NCI-H2081 (cell line): Measurements from ENCODE around the gene FRY.
A peak's percentile ranks its signal among the peaks of the same experiment; 100 is the strongest.

Source experiments
- DNase-seq, 2 experiments: peaks; one replicate each; lab custom pipeline; 2025; lab: John Stamatoyannopoulos, UW

FRY gene

DNA sequence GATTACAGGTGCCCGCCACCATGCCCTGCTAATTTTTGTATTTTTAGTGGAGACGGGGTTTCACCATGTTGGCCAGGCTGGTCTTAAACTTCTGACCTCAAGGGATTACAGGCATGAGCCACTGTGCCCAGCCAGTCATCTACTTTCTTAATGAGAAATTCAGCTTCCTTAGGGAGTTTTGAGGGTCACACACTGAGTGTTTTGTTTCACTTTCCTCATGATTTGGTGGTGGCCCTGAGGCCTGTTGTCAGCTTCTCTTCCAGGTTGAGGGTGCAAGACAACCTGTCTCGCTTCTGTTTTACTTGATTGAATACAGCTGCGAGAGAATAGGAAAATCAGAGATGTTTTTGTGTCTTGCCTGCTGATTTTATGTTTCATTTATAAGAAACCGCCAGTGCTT is 9.9 kb downstream of the FRY start:
- no peak for DNase-seq

DNA sequence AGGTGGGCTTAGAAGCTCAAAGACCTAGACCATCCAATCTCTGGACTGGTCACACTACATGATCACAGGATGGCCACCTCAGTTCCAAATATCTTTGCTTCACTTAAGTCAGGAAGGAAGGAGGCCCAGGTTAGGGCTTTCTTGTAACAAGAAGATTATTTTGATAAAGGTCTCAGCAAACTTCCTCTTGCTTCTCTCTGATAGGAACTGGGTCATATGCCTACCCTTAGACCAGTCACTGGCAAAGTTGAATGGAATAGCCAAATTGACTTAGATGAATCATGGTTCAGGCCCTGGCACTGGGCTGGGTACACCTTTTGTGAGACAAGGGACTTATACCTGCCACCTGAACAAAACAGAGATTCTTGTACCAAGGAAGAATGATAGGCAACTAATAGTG is 11.0 kb downstream of the FRY start:
- DNase-seq = no peak

GRCh38 chr13:32044446-32044845 is 12.9 kb downstream of the FRY start:
- DNase-seq = no peak

- DNase-seq = no peak
Observed at GRCh38 chr13:32045537-32045936, 14.0 kb downstream of the FRY start.

GRCh38 chr13:32045982-32046785 is 14.6 kb downstream of the FRY start:
- DNase-seq = no peak

DNA sequence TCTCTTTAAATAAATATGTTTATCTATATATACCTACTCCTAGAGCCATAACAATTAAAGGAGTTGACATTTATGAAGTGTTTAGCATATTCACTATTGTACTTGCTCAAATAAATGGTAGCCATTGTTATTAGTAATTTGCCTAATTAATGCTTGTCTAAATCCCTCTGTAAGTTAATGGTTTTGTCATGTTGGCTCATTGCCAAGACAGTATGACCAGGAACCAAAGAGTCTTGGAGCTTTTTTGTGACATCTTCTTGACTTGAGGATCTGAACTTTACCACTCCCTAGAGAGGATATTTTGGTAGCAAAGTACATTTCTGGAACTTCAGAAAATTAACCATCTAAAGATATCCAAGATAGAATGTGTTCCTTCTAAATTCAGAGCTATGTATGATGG is 15.5 kb downstream of the FRY start:
- no peak for DNase-seq

DNA sequence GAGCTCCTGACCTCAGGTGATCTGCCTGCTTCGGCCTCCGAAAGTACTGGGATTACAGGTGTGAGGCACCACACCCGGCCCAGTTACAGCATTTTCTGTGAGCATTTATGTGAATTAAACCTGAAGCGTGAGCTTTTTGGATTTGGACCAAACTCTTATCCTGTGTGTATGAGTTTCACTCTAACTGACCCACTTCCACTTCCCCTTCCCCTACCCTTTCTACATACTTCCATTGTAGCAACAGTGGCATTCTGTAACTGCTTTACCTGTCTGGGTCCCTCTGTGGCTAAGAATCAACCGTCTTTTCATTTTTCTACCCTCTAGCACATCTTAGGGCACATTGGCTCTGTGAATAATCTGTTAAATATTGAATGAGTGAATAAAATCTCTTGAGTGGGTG is 16.2 kb downstream of the FRY start:
- DNase-seq = no peak

- peak in 1 of 2 experiments; percentile 13 for DNase-seq
Observed at GRCh38 chr13:32048816-32049215, 17.2 kb downstream of the FRY start.

DNA sequence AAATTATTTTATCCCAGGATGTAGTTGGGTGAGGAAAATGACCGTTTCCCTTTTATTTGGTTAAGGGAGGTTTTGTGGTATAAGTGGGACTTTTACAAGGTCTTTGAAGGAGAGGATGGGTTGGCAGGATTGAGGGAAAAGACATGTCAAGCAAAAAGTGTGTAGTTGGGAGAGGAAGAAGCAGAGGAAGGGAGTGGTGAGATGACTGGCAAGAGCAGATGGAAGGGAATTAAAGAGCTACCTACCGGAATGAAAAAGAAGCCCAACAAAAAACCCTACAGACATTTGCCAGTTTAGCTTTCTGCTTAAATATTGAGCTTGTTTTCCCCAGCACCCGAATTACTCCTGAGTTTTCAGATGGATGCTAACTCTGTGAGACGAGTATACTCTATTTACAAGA is 19.6 kb downstream of the FRY start:
- no peak for DNase-seq

GRCh38 chr13:32056316-32056715 is 24.7 kb downstream of the FRY start:
- peak; percentile 88 to 97 for DNase-seq

DNA sequence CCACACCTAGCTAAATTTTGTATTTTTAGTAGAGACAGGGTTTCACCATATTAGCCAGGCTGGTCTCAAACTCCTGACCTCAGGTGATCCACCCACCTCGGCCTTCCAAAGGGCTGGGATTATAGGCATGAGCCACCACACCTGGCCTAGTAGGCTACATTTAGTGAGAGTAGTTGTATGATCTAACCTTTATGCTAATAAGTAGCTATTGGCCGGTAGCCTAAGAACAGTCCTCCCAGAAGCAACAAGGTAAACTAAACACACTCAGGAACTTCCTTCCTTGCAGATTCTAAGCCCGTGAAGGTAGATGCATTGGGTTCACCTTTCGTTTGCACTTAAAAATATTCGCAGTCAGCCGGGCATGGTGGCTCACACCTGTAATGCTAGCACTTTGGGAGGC is 25.8 kb downstream of the FRY start:
- DNase-seq = peak in 1 of 2 experiments; percentile 43

DNA sequence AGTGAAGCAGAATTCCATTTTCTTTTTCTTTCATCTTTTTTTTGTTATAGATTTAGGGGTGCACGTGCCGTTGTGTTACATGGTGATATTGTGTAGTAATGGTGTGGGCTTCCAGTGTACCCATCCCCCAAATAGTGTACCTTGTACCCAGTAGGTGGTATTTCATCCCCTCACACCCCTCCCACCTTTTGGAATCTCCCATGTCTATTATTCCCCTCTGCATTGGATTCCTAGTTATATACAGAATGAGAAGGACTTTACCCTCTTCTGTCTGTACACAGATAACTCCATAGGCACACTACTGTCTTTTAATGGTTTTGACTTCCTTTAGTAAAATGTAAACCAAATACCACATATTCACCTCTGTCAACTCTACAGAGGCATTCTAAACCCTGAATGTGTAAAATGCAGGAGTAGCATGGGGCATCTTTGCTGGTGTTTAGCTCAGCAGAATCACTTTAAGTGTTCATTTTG is 28.0 kb downstream of the FRY start:
- DNase-seq = no peak

DNA sequence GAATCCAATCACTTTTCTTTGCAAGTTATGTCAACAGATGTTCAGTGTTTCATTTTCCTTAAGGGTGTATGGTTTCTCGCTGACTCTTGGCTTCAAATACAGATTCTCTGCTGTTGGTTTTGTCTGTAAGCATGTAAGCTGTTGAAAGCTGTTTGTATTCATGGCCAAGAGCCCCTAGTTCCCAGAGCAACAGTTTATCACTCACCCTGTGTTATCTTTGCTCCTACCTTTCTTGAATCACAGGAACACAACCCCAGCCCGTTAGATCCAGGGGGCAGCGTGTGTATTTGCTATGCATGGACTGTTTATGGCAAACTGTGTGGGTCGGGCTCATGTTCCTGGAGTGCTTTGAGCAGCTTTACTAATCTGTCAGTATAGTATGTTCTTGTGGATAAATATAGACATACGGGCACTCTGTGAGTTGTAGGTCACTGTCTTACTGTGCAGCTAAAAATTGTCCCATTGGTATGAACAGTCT is 28.9 kb downstream of the FRY start:
- peak in 1 of 2 experiments; percentile 26 for DNase-seq

GRCh38 chr13:32063619-32064233 is 32.2 kb downstream of the FRY start:
- DNase-seq = no peak

DNA sequence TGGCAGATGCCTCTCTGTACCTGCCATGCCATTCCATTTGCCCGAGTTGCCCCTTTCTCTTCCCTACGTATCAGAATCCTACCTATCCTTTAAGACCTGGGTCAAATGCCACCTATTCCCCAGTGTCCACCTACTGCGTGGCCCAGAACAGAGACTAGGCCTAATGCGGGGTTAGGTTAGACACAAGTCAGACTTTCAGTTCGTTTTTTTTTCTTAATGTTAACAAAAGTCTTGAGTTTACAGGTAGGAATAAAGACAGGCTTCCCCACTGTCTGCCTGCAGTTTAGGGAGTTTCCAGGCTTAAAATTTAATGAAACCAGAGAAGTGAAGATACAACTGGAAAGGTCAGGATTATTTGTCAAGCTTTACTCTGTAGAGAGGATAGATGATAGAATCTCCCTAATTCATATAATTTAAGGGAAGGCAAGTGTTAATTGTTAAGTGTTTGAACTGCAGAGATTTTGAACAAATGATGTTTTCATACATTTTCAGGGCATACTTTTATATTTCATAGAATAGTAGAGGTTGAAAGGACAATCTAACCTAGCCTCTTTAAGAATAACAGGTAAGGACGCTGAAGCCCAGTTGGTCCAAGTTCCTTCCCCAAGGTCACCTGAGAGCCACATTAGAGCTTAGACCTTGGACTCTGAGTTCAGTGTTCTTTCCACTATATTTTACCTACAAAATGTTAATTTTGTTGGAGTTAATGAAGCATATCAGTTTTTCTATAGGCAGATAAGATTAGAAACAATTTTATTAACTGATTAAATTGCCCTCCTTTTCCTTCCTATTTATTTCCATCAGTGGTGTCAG is 35.8 kb downstream of the FRY start:
- no peak for DNase-seq

GRCh38 chr13:32068255-32068654 is 36.7 kb downstream of the FRY start:
- DNase-seq = no peak

DNA sequence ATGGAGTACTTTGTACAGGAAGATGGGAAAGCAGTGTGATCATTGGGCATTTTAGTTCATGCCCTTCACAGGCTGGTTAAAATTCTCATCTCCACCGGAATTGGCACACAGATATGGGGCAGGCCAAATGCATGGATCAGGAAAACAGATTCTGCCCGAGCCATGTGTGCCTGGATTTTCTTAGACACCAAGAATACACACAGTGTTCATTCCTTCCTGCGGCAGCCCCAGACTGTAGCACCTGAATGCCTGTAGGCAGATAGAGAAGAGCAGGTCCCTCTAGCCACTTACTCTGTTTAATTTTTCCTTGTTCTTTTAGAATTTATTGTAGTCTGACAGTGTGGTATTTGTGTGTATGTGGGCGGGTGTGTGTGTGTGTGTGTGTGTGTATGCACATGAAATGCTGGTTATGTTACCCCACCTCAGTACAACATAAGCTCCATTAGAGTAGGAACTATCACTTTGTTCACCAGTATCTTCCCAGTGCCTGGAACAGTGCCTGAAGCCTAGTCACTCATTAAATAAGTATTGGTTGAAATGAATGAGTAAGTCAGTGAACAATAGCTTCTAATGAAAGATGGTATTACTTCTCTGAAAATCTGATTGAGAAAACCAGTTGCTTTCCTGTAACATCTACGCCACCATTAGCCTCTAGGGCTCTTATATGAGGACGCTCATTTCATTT is 41.7 kb downstream of the FRY start:
- DNase-seq = no peak

DNA sequence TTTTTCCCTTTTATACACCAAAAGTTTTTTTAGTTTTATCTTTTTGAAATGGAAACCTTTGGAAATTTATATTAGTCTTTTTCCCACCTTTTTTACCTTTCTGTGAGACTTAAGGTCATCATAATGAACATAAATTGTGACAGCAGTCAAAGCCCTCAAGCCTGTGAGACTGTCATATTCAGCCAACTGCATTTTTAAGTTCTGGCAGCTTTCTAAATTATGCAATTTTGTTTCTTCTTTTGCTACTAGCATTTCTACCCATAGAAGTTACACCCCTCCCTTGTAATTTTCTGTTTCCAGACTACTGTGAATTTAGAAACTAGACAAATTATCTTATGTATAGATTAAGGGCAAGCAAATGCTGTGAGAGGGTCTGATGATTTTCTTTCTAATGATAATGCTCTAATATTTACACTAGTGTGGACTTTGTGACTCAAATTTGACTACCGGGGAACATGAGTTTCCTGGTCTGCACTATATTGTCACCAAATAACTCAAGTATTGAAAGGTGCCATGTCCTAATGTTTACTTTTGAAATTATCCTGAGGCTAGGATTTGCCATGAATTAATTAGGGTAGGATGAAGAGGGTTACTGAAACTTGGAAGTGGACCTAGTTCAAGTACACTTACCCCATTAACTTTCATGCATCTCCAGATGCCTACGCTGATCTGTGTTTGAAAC is 43.7 kb downstream of the FRY start:
- peak in 1 of 2 experiments; percentile 37 for DNase-seq

GRCh38 chr13:32079587-32079986 is 48.0 kb downstream of the FRY start:
- DNase-seq = no peak

DNA sequence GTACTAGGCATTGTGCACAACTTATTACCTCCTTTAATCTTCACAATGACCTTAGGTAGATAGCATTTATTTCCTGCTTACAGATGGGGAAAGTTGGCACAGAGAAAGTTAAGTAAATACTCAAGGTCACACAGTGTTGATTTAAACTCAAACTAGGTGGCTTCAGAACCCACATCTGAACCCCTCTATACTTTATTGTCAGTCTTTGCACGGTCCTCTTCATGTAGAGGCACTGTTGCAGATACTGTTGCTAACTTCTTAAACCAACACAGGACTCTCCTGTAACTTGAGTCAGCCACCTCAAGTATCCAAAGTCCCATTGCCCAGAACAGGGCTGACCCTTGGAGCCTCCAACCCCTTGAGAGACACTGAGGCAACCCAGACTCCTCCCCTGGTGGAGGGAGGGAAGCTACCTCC is 48.8 kb downstream of the FRY start:
- peak in 1 of 2 experiments; percentile 4 for DNase-seq

- DNase-seq = no peak
Observed at GRCh38 chr13:32081591-32081990, 50.0 kb downstream of the FRY start.
